Large intestine (tissue), 3 donors: ENCODE results near the gene KIAA0513. TPM values are rescaled to one million over a fixed set of nuclear protein-coding genes. Genes with fewer than 3 reads are reported as not detected.

Experiments used
- DNase-seq, 2 donors: peaks; one replicate each; pipeline versions ENCODE4 v3.0.0 to v3.0.0-alpha.2; 2013
- H3K27ac ChIP-seq: one replicate; pipeline ENCODE4 v1.5.1; 2013; ENCODE audit warnings: low read length
- H3K27me3 ChIP-seq: 2 replicates; pipeline ENCODE4 v1.6.1; 2013; ENCODE audit warnings: low read length; ENCODE audit not compliant: control insufficient read depth, insufficient read depth
- H3K36me3 ChIP-seq: 2 replicates; pipeline ENCODE4 v1.6.1; 2013; ENCODE audit warnings: low read length; ENCODE audit not compliant: control insufficient read depth, insufficient read depth
- H3K4me1 ChIP-seq: one replicate; pipeline ENCODE4 v1.6.1; 2013; ENCODE audit warnings: low read length; ENCODE audit not compliant: control insufficient read depth, insufficient read depth
- H3K4me3 ChIP-seq: one replicate; pipeline ENCODE4 v1.5.1; 2013; ENCODE audit warnings: low read length
- H3K9me3 ChIP-seq: one replicate; pipeline ENCODE4 v1.6.1; 2013; ENCODE audit warnings: mild to moderate bottlenecking, low read depth, low read length, moderate library complexity; ENCODE audit not compliant: control insufficient read depth
- WGBS: methylation state at CpG from one replicate; pipeline ENCODE4 v1.1.5; 2013; ENCODE audit warnings: low lambda C conversion rate; ENCODE audit not compliant: insufficient coverage; 5-methylcytosine and 5-hydroxymethylcytosine counted together
- polyA plus RNA-seq: library from polyadenylated mRNA; unstranded; fragments of 120-200 nt; gene quantifications from one replicate; pipeline ENCODE4 v1.2.1, GENCODE V29; 2013

KIAA0513 gene
- polyA plus RNA-seq, 1 donor = 4.7 TPM

- H3K27me3 ChIP-seq = no peaks in the 10 kb centered on the region
- H3K4me3 ChIP-seq = no peak overlapping the region
- no peak for DNase-seq
- H3K27ac ChIP-seq = no peak overlapping the region
- H3K36me3 ChIP-seq = no peaks in the 10 kb centered on the region
- no peaks in the 10 kb centered on the region for H3K9me3 ChIP-seq
- H3K4me1 ChIP-seq = peaks cover 2% of the 10 kb centered on the region
- WGBS = no CpG with 5 or more reads among the region's 9 CpGs
Observed at GRCh38 chr16:85057212-85057889, 29.8 kb downstream of the KIAA0513 start.

DNA sequence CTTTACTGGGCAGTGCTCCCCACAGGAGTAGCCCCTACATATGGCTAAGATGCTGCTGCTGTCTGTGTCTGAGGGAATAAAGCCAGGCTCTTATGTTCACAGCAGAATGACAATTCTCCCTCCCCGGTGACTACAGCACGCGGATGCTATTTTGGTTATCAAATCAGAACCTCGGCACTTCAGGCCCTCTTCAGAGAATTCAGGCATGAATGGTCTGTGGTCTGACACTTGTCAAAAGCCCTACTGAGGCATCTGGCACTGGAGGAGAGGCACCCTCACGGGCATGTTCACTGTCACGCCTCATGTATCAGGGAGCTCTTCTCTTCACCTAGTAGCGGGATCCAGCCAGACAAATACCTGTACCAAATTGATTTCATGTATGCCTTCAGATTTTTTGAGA, 30.4 kb downstream of the KIAA0513 start:
- Histone ChIP-seq H3K9me3 (no peaks in the 10 kb centered on the region), H3K36me3 (no peaks in the 10 kb centered on the region), H3K4me1 (peaks cover 2% of the 10 kb centered on the region), H3K27me3 (no peaks in the 10 kb centered on the region), H3K4me3 (no peak overlapping the region), H3K27ac (no peak overlapping the region)
- WGBS = no CpG with 5 or more reads among the region's 7 CpGs
- DNase-seq = no peak

DNA sequence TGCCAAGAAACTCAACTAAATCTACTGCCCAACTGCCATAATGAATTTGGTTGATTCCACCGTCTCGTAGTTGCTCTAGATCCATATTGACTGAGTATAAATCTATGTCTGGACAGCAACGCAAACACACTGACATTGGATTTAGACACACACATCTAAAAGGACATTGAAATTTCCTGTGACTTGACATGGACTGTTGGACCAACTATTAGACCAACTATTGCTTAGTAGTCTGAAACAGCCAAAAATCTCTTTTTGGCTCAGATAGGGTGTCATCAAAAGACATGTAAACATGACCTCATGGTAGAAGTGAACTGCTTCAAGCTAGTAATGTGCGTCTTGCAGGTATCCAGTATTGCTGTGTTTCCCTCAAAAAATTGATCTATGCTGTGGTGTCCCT, 31.3 kb downstream of the KIAA0513 start:
- H3K27me3 ChIP-seq = no peaks in the 10 kb centered on the region
- DNase-seq = no peak
- peaks cover 2% of the 10 kb centered on the region for H3K4me1 ChIP-seq
- H3K4me3 ChIP-seq = no peak overlapping the region
- no peaks in the 10 kb centered on the region for H3K9me3 ChIP-seq
- H3K36me3 ChIP-seq = no peaks in the 10 kb centered on the region
- no CpG with 5 or more reads among the region's 4 CpGs for WGBS
- no peak overlapping the region for H3K27ac ChIP-seq

DNA sequence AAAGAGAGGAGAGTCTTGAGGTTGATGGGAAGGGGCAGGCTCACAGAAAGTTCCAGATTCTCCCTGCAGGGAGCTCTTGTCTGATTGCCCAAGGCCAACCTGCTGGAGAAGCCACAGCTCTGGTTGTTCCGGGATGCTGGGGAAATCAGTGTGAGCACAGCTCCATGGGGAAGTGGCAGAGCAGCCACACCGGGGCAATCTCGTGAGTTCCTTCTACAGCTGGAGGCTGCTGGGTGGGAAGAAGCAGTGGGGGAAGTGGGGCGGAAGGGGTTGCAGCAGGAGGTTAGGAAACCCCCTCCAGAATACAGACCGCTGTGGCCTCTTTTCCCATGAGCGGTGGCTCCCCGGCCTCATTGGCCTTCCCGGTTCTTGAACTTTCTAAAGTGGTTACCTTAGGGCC, 34.0 kb downstream of the KIAA0513 start:
- no CpG with 5 or more reads among the region's 8 CpGs for WGBS
- DNase-seq = no peak
- no peak overlapping the region for H3K27ac ChIP-seq

GRCh38 chr16:85062323-85062722, 34.7 kb downstream of the KIAA0513 start:
- Histone ChIP-seq H3K36me3 (peaks cover 5% of the 10 kb centered on the region), H3K4me1 (no peaks in the 10 kb centered on the region), H3K27ac (no peak overlapping the region), H3K9me3 (no peaks in the 10 kb centered on the region), H3K4me3 (no peak overlapping the region), H3K27me3 (no peaks in the 10 kb centered on the region)
- no peak for DNase-seq
- WGBS = no CpG with 5 or more reads among the region's 9 CpGs

More for the DNA sequence above, 34.0 kb downstream of the KIAA0513 start:
- Histone ChIP-seq H3K4me3 (no peak overlapping the region), H3K9me3 (no peaks in the 10 kb centered on the region), H3K27me3 (no peaks in the 10 kb centered on the region), H3K4me1 (peaks cover 2% of the 10 kb centered on the region), H3K36me3 (no peaks in the 10 kb centered on the region)

DNA sequence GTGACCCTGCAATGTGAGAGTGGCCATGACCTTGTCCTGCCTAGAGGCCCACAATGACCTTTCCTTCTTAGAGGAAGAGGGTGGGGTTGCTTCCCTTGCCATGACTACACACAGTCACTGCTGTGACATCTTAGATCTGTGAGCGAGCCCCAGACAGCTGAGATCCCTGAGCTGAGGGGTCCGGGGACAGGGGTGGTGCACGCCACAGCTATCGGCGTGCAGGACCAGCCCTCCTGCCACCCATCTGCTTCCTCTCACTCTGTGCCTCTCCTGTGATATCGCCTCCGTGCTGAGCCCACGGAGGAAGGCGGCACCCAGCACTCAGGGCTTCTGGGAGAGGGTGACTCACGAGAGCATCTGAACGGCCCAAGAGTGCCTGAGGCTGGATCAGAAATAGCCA, 35.2 kb downstream of the KIAA0513 start:
- WGBS = no CpG with 5 or more reads among the region's 11 CpGs

DNA sequence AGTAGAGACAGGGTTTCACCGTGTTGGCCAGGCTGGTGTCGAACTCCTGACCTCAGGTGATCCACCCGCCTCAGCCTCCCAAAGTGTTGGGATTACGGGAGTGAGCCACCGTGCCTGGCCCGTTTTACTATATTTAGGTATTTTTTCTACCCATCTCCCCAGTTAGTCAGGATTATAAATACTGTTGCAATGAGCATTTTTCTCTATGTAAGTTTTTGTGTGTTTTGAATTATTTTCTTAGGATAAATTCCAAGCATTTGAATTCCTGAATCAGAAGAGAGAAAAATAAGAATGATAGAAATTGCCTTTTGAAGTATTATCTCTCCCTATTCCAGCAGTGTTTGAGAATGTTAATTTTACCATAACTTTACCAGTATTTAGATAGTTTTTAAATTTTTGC, 36.6 kb downstream of the KIAA0513 start:
- H3K27me3 ChIP-seq = no peaks in the 10 kb centered on the region
- H3K4me3 ChIP-seq = no peak overlapping the region
- no CpG with 5 or more reads among the region's 6 CpGs for WGBS
- no peaks in the 10 kb centered on the region for H3K4me1 ChIP-seq
- H3K36me3 ChIP-seq = peaks cover 11% of the 10 kb centered on the region
- no peak overlapping the region for H3K27ac ChIP-seq
- H3K9me3 ChIP-seq = no peaks in the 10 kb centered on the region
- DNase-seq = no peak

More for the DNA sequence above, 35.2 kb downstream of the KIAA0513 start:
- H3K36me3 ChIP-seq = peaks cover 8% of the 10 kb centered on the region
- no peak overlapping the region for H3K4me3 ChIP-seq
- no peak for DNase-seq
- no peaks in the 10 kb centered on the region for H3K9me3 ChIP-seq
- no peaks in the 10 kb centered on the region for H3K27me3 ChIP-seq
- H3K27ac ChIP-seq = no peak overlapping the region
- no peaks in the 10 kb centered on the region for H3K4me1 ChIP-seq

DNA sequence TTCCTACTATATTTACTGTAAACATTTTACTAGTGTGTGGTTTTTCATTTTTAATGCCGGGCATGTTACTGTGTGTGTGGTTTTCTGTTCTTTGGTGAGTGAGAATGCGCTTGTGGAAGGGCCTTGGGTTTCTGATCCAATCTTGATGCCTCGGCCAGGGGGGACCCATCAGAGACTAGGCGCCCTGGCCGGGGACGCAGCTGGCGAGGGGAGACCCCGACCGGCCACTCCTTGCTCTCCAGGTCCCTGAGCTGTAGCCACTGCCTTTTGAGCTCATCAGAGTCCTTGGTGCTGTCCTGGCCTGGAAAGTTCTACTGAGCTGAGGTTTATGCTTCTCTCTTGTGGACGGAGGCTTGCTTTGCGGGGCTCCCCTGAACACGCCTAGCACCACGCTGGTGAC, 37.5 kb downstream of the KIAA0513 start:
- no peak for DNase-seq
- no CpG with 5 or more reads among the region's 13 CpGs for WGBS
- no peaks in the 10 kb centered on the region for H3K27me3 ChIP-seq
- no peaks in the 10 kb centered on the region for H3K4me1 ChIP-seq
- H3K9me3 ChIP-seq = no peaks in the 10 kb centered on the region
- no peak overlapping the region for H3K27ac ChIP-seq
- peaks cover 15% of the 10 kb centered on the region for H3K36me3 ChIP-seq
- no peak overlapping the region for H3K4me3 ChIP-seq

DNA sequence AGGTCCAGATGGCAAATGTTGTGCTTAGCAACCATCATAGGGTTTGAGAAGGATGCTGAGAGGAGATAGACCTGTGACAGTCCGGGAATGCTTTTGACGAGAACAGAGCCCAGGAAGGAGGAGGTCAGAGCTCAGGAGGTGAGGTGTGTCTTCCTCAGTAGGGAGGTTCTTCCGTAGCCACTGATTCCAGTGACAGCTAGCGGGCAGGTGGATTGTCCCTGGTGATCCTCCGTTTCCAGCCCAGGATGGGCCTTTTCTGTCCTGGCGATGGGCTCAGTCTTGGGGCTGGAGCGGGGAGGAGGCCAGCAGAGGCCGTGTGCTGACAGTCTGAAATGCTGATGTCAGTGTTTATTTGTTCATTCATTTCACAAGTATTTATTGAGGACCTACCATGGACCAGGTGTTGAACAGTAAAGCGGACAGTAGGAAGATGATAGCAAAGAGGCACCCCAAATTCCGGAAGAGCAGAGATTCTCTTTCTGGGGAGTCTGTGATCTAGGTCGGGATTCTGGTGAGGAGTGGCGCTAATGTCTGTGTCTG, 38.8 kb downstream of the KIAA0513 start:
- 60% methylated on average over 1 of the region's 12 CpGs for WGBS

DNA sequence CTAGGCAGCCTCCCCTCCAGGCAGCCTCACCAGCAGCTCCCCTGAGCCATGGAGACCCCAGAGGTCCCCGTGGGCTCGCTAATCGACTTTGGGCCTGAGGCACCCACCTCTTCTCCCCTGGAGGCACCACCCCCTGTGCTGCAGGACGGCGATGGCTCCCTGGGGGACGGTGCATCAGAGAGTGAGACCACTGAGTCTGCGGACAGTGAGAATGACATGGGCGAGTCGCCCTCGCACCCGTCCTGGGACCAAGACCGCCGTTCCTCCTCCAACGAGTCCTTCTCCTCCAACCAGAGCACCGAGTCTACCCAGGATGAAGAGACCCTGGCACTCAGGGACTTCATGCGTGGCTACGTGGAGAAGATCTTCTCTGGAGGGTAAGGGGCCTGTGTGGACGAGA, 39.4 kb downstream of the KIAA0513 start:
- no peak overlapping the region for H3K27ac ChIP-seq
- H3K4me3 ChIP-seq = no peak overlapping the region
- DNase-seq = no peak
- peaks cover 15% of the 10 kb centered on the region for H3K36me3 ChIP-seq
- no peaks in the 10 kb centered on the region for H3K4me1 ChIP-seq
- no peaks in the 10 kb centered on the region for H3K27me3 ChIP-seq
- H3K9me3 ChIP-seq = no peaks in the 10 kb centered on the region
- WGBS = no CpG with 5 or more reads among the region's 18 CpGs

More for the DNA sequence above, 38.8 kb downstream of the KIAA0513 start:
- H3K27me3 ChIP-seq = no peaks in the 10 kb centered on the region
- H3K36me3 ChIP-seq = peaks cover 15% of the 10 kb centered on the region
- DNase-seq = no peak
- no peak overlapping the region for H3K4me3 ChIP-seq
- H3K4me1 ChIP-seq = no peaks in the 10 kb centered on the region
- no peak overlapping the region for H3K27ac ChIP-seq
- H3K9me3 ChIP-seq = no peaks in the 10 kb centered on the region

DNA sequence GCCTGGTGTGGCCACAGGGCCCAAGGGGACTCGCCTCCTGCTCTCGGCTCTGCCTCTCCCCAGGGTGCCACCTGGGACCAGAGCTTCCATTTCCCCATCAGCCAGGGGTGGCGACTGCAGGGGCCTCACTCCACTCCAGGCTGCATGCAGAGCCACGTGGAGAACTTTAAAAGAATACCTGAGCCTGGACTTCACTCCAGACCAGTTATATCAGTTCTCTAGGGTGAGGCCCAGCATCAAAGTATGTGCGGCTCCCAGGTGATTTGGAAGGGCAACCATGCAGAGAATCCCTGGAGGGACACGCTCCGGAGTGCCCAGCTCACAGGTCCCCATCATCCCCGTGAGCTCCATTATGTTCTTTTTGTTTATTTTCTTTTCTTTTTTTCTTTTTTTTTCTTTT, 39.8 kb downstream of the KIAA0513 start:
- WGBS = no CpG with 5 or more reads among the region's 8 CpGs
- Histone ChIP-seq H3K4me1 (no peaks in the 10 kb centered on the region), H3K27me3 (no peaks in the 10 kb centered on the region), H3K9me3 (no peaks in the 10 kb centered on the region), H3K4me3 (no peak overlapping the region), H3K36me3 (peaks cover 15% of the 10 kb centered on the region), H3K27ac (no peak overlapping the region)
- DNase-seq = peak in 1 of 2 donors; percentile 55
